Activated CD4-positive, alpha-beta T cell treated with anti-CD3 and anti-CD28 coated beads, Interleukin-2, amount 50 U/mL, for 1 hour (primary cell): Measurements from ENCODE around the gene ERG.

ENCODE experiments used
- DNase-seq: peaks from one replicate; pipeline ENCODE4 v3.0.0-alpha.2; 2020

Gene ERG

GRCh38 chr21:38355353-38355752 lies 142.9 kb downstream of the ERG start:
- no peak for DNase-seq

GRCh38 chr21:38354746-38355145 lies 143.5 kb downstream of the ERG start:
- no peak for DNase-seq

- DNase-seq: no peak
Measured at GRCh38 chr21:38354231-38354630, 144.0 kb downstream of the ERG start.

GRCh38 chr21:38352536-38353219 lies 145.6 kb downstream of the ERG start:
- peak; percentile 47 for DNase-seq

GRCh38 chr21:38351961-38352521 lies 146.2 kb downstream of the ERG start:
- no peak for DNase-seq

GRCh38 chr21:38351176-38351959 lies 146.9 kb downstream of the ERG start:
- no peak for DNase-seq

- no peak for DNase-seq
Measured at GRCh38 chr21:38350684-38351083, 147.6 kb downstream of the ERG start.

- DNase-seq: no peak
Measured at GRCh38 chr21:38349977-38350376, 148.3 kb downstream of the ERG start.

- DNase-seq: no peak
Measured at GRCh38 chr21:38349111-38349746, 149.0 kb downstream of the ERG start.

GRCh38 chr21:38346286-38346685 lies 152.0 kb downstream of the ERG start:
- DNase-seq: no peak

- DNase-seq: no peak
Measured at GRCh38 chr21:38343691-38344090, 154.6 kb downstream of the ERG start.

- no peak for DNase-seq
Measured at GRCh38 chr21:38342739-38343138, 155.5 kb downstream of the ERG start.

GRCh38 chr21:38341546-38342012 lies 156.7 kb downstream of the ERG start:
- no peak for DNase-seq

GRCh38 chr21:38340131-38340530 lies 158.1 kb downstream of the ERG start:
- DNase-seq: no peak

GRCh38 chr21:38337793-38338192 lies 160.5 kb downstream of the ERG start:
- DNase-seq: no peak

GRCh38 chr21:38334866-38335265 lies 163.4 kb downstream of the ERG start:
- no peak for DNase-seq

- no peak for DNase-seq
Measured at GRCh38 chr21:38333301-38334272, 164.7 kb downstream of the ERG start.

- DNase-seq: no peak
Measured at GRCh38 chr21:38330666-38331065, 167.6 kb downstream of the ERG start.
